ENCODE data around the gene MEMO1. TPM values are rescaled to one million over a fixed set of nuclear protein-coding genes. Genes with fewer than 3 reads are reported as not detected.

The MEMO1 gene
- total RNA-seq, 1 experiment from 2014 or later, result 44.4 TPM

DNA sequence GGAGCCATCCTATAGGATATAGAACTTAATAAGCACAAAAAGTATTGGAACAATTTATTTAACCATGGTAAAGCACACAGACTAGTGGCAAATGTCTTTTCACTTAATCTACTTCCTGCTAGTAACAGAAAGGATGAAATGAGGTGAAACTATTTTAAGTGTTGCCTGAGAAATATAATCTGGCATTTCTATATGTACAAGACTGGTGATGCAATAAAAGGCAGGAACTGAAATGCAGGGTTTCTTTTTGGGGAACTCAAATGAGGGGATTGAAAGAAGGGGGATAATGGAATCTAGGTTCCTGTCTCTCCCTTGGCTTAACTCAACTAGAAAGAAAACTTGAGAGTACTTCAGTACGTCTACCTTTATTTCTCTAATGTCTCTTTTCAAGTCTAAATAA lies 122.3 kb downstream of the MEMO1 start:
- peaks cover 53% of the 10 kb centered on the region for H3K4me1 Mint-ChIP-seq
- no peak overlapping the region for H3K4me3 Mint-ChIP-seq
- no peaks in the 10 kb centered on the region for H3K27me3 Mint-ChIP-seq (ENCODE audit: low read depth)
- no peak for TF ChIP-seq MXD4 (CRISPR knock-in tag; IDR thresholded peaks at IDR 0.05; ENCODE audit: borderline replicate concordance)
- TF ChIP-seq, protein P1, sequence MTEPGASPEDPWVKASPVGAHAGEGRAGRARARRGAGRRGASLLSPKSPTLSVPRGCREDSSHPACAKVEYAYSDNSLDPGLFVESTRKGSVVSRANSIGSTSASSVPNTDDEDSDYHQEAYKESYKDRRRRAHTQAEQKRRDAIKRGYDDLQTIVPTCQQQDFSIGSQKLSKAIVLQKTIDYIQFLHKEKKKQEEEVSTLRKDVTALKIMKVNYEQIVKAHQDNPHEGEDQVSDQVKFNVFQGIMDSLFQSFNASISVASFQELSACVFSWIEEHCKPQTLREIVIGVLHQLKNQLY (CRISPR knock-in tag; IDR thresholded peaks at IDR 0.05), result no peak
- no peak for TF ChIP-seq RORB (CRISPR knock-in tag; IDR thresholded peaks at IDR 0.05)
- TF ChIP-seq, protein P2, sequence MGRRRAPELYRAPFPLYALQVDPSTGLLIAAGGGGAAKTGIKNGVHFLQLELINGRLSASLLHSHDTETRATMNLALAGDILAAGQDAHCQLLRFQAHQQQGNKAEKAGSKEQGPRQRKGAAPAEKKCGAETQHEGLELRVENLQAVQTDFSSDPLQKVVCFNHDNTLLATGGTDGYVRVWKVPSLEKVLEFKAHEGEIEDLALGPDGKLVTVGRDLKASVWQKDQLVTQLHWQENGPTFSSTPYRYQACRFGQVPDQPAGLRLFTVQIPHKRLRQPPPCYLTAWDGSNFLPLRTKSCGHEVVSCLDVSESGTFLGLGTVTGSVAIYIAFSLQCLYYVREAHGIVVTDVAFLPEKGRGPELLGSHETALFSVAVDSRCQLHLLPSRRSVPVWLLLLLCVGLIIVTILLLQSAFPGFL (CRISPR knock-in tag; IDR thresholded peaks at IDR 0.05; ENCODE audit: borderline replicate concordance), result no peak
- TF ChIP-seq CDX4 (CRISPR knock-in tag; IDR thresholded peaks at IDR 0.05; ENCODE audit: borderline replicate concordance), result no peak
- TF ChIP-seq CREM (CRISPR knock-in tag; IDR thresholded peaks at IDR 0.05), result no peak
- no peak for TF ChIP-seq ZNF232 (CRISPR knock-in tag; IDR thresholded peaks at IDR 0.05)
- no peak for TF ChIP-seq HMGA2 (CRISPR knock-in tag; IDR thresholded peaks at IDR 0.05)
- TF ChIP-seq, protein P3, sequence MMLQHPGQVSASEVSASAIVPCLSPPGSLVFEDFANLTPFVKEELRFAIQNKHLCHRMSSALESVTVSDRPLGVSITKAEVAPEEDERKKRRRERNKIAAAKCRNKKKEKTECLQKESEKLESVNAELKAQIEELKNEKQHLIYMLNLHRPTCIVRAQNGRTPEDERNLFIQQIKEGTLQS (CRISPR knock-in tag; conservative IDR thresholded peaks at IDR 0.05), result no peak
- TF ChIP-seq, protein P4, sequence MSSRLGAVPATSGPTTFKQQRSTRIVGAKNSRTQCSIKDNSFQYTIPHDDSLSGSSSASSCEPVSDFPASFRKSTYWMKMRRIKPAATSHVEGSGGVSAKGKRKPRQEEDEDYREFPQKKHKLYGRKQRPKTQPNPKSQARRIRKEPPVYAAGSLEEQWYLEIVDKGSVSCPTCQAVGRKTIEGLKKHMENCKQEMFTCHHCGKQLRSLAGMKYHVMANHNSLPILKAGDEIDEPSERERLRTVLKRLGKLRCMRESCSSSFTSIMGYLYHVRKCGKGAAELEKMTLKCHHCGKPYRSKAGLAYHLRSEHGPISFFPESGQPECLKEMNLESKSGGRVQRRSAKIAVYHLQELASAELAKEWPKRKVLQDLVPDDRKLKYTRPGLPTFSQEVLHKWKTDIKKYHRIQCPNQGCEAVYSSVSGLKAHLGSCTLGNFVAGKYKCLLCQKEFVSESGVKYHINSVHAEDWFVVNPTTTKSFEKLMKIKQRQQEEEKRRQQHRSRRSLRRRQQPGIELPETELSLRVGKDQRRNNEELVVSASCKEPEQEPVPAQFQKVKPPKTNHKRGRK (CRISPR knock-in tag; IDR thresholded peaks at IDR 0.05; ENCODE audit: borderline replicate concordance), result no peak
- CTCF ChIA-PET, result interaction anchor here (0.7 kb wide), 1 partner anchor 14 kb away, joined by 4 read pairs; no protein-coding TSS in a partner anchor
- POLR2A ChIA-PET, result no interaction called here
- H3K36me3 Mint-ChIP-seq, result no peaks in the 10 kb centered on the region
- no peaks in the 10 kb centered on the region for H3K9me3 Mint-ChIP-seq
- ATAC-seq, result no peak
- no peak for DNase-seq (ENCODE audit: low spot score)
- H3K27ac Mint-ChIP-seq, result peak overlapping the region; percentile 76; the same call in 1 of the 2 replicates

DNA sequence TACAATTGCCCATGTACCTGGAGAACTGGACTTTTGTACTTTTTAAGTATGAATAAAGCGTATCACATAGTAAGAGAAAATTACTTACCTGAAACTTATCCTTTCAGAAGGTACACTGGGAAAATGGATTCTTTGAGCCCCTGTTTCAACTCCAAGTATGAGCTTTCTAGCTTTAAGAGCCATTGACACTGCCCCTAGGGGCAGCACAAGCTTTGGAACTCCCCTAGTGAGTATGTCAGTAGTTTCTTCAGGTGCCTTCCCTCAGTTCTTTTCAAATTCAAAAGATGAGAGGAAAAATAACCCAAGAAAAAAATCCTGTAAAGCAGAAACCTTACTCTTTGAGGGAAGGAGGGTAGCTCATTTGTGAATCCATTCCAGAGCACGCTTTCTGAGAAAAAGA lies 124.1 kb downstream of the MEMO1 start:
- TF ChIP-seq ZBTB43 (CRISPR knock-in tag; IDR thresholded peaks at IDR 0.05), result no peak
- TF ChIP-seq, protein P5, sequence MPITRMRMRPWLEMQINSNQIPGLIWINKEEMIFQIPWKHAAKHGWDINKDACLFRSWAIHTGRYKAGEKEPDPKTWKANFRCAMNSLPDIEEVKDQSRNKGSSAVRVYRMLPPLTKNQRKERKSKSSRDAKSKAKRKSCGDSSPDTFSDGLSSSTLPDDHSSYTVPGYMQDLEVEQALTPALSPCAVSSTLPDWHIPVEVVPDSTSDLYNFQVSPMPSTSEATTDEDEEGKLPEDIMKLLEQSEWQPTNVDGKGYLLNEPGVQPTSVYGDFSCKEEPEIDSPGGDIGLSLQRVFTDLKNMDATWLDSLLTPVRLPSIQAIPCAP (CRISPR knock-in tag; IDR thresholded peaks at IDR 0.05), result no peak
- TF ChIP-seq, protein P6, sequence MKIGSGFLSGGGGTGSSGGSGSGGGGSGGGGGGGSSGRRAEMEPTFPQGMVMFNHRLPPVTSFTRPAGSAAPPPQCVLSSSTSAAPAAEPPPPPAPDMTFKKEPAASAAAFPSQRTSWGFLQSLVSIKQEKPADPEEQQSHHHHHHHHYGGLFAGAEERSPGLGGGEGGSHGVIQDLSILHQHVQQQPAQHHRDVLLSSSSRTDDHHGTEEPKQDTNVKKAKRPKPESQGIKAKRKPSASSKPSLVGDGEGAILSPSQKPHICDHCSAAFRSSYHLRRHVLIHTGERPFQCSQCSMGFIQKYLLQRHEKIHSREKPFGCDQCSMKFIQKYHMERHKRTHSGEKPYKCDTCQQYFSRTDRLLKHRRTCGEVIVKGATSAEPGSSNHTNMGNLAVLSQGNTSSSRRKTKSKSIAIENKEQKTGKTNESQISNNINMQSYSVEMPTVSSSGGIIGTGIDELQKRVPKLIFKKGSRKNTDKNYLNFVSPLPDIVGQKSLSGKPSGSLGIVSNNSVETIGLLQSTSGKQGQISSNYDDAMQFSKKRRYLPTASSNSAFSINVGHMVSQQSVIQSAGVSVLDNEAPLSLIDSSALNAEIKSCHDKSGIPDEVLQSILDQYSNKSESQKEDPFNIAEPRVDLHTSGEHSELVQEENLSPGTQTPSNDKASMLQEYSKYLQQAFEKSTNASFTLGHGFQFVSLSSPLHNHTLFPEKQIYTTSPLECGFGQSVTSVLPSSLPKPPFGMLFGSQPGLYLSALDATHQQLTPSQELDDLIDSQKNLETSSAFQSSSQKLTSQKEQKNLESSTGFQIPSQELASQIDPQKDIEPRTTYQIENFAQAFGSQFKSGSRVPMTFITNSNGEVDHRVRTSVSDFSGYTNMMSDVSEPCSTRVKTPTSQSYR (CRISPR knock-in tag; IDR thresholded peaks at IDR 0.05), result no peak
- TF ChIP-seq, protein P1 (CRISPR knock-in tag; IDR thresholded peaks at IDR 0.05), result no peak
- TF ChIP-seq, protein P4 (CRISPR knock-in tag; IDR thresholded peaks at IDR 0.05; ENCODE audit: borderline replicate concordance), result no peak

More for the DNA sequence above, 124.1 kb downstream of the MEMO1 start:
- ATAC-seq (peak; percentile 99), DNase-seq (ENCODE audit: low spot score) (peak; percentile 41)
- no peaks in the 10 kb centered on the region for H3K36me3 Mint-ChIP-seq
- H3K9me3 Mint-ChIP-seq, result no peaks in the 10 kb centered on the region
- CTCF ChIA-PET, result interaction anchor here (0.5 to 1.9 kb wide), 22 partner anchors 9 to 248 kb away, joined by 3 to 12 read pairs (median 3); partner anchors contain the start of genes DPY30 and SPAST
- peak overlapping the region; percentile 67 for H3K27ac Mint-ChIP-seq
- peaks cover 37% of the 10 kb centered on the region for H3K4me1 Mint-ChIP-seq
- H3K27me3 Mint-ChIP-seq (ENCODE audit: low read depth), result no peaks in the 10 kb centered on the region
- peak overlapping the region; percentile 27 for H3K4me3 Mint-ChIP-seq
- POLR2A ChIA-PET, result interaction anchor here (1.0 kb wide), 2 partner anchors 122 to 153 kb away, joined by 3 read pairs; partner anchors contain the start of gene DPY30

Data from WTC11 (cell line).